ENCODE data around the gene MARK1.

Gene MARK1

DNA sequence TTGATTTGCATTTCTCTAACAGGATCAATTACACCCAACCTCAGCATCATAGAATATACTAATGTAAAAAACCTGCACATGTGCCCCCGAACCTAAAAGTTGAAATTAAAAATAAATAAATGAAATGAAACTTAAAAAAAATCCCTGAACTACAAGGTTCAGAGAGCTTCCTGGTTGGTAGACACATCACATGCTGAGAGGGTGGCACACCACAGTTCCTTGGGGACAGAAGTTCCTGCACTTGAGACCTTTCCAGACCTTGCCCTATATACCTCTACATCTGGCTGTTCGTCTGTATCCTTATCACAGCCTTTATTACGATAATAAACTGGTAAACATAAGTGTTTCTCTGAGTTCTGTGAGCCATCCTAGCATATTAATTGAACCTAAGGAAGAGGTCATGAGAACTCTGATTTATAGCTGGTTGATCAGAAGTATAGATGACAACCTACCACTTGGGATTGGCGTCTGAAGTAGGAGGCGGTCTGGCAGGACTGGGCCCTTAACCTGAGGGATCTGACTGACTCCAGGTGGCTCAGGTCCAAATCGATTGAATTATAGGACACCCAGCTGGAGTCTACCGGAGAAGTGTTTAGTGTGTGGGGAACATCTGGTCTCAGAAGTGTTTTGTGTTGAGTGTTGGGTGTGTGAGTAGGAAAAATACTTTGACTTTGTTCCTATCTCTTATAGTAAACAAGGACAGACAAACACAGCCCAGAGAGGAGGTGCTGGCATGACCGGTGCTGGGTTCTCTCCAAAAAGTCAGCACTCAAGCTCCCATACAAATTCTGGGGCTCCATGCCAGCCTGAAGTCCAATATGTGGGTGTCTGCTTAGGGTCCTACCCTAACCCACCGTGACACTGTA is 181.2 kb downstream of the MARK1 start:
- no peak overlapping the region for H3K27ac ChIP-seq (ENCODE audit: poor library complexity, severe bottlenecking)
- ATAC-seq (ENCODE audit: low read depth) (no peak), DNase-seq (ENCODE audit: low spot score) (no peak)
- no peak for TF ChIP-seq CTCF (IDR thresholded peaks at IDR 0.05; ENCODE audit: poor library complexity, severe bottlenecking)
- H3K36me3 ChIP-seq (ENCODE audit: low read depth) = no peaks in the 10 kb centered on the region
- no peak overlapping the region for H3K4me3 ChIP-seq (ENCODE audit: severe bottlenecking)
- no peaks in the 10 kb centered on the region for H3K27me3 ChIP-seq (ENCODE audit: insufficient read depth, poor library complexity, severe bottlenecking)
- H3K9me3 ChIP-seq (ENCODE audit: severe bottlenecking) = no peaks in the 10 kb centered on the region
- no peaks in the 10 kb centered on the region for H3K4me1 ChIP-seq (ENCODE audit: insufficient read depth, poor library complexity, severe bottlenecking)

DNA sequence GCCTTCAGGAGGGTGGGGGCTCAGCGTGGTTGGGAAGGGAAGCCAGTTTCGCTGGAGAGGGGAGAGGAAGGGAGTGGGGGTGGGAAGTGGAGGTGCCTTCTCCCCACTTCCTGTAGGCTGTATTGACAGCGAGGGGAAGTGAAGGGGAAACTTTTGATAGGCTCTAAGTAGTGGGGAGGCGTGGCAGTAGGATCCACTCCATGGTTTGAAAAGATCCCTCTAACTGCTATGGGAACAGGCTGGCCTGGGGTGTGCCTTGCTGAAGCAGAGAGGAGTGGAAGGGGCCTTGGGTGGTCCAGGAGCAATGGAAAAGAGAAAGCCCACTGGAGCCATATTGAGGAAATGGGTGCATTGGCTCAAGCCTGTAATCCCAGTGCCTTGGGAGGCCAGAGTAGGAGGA is 182.4 kb downstream of the MARK1 start:
- ATAC-seq (ENCODE audit: low read depth) (no peak), DNase-seq (ENCODE audit: low spot score) (no peak)
- Histone ChIP-seq H3K36me3 (ENCODE audit: low read depth) (no peaks in the 10 kb centered on the region), H3K4me3 (ENCODE audit: severe bottlenecking) (no peak overlapping the region), H3K27me3 (ENCODE audit: insufficient read depth, poor library complexity, severe bottlenecking) (no peaks in the 10 kb centered on the region), H3K27ac (ENCODE audit: poor library complexity, severe bottlenecking) (no peak overlapping the region), H3K9me3 (ENCODE audit: severe bottlenecking) (no peaks in the 10 kb centered on the region), H3K4me1 (ENCODE audit: insufficient read depth, poor library complexity, severe bottlenecking) (no peaks in the 10 kb centered on the region)
- no peak for TF ChIP-seq CTCF (IDR thresholded peaks at IDR 0.05; ENCODE audit: poor library complexity, severe bottlenecking)

DNA sequence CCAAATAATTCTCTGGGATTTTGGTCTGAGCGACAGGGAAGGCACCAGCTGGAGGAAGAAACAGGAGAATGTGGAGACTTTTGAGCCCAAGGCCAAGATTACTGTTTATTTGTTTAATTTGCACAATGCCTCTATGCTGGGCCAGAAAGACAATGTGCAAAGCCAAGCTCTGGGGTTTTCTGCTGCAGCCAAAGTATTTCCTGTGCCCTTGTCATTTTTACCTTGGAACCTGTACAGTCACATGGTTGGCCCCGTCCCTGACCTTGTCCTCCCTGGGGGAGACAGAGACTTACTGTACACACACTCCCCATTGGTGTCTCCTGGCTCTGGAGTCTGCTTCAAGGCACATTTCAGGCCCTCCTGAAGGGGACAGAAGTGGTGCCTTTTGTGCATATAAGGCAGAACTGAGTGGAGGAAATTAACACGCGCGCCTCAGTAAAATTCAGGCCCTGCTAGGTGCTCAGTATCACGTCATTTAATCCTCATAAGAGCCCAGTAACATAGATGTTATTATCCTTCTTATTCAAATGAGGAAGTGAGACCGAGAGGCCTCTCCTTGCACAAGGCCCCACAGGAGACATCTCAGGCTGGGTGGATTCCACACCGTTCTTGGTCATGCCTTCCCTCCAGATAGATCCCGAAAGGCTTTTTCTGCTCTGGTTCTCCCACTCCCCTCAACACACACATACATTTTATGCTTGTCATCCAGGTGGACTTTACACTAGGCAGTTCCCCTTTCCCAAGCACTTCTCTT is 183.3 kb downstream of the MARK1 start:
- TF ChIP-seq CTCF (IDR thresholded peaks at IDR 0.05; ENCODE audit: poor library complexity, severe bottlenecking) = no peak
- ATAC-seq (ENCODE audit: low read depth) (no peak), DNase-seq (ENCODE audit: low spot score) (no peak)
- H3K9me3 ChIP-seq (ENCODE audit: severe bottlenecking) = no peaks in the 10 kb centered on the region
- no peaks in the 10 kb centered on the region for H3K27me3 ChIP-seq (ENCODE audit: insufficient read depth, poor library complexity, severe bottlenecking)
- H3K4me3 ChIP-seq (ENCODE audit: severe bottlenecking) = no peak overlapping the region
- no peaks in the 10 kb centered on the region for H3K36me3 ChIP-seq (ENCODE audit: low read depth)
- no peaks in the 10 kb centered on the region for H3K4me1 ChIP-seq (ENCODE audit: insufficient read depth, poor library complexity, severe bottlenecking)
- H3K27ac ChIP-seq (ENCODE audit: poor library complexity, severe bottlenecking) = no peak overlapping the region

Data from RWPE2 (cell line).